T1000 (cell line): ENCODE results near the gene FRMPD2.
"Not testable (repeated sequence)": the region's sequence is repeated elsewhere in the genome, so short reads cannot be mapped to it uniquely, and the experiment has no call there.

Experiments
- DNase-seq: peaks from one replicate; lab custom pipeline; 2025; ENCODE audit warnings: mixed read lengths; lab: John Stamatoyannopoulos, UW

Gene FRMPD2

GRCh38 chr10:48197236-48197899 lies 77.1 kb downstream of the FRMPD2 start:
- no peak for DNase-seq

GRCh38 chr10:48195803-48196202 lies 78.7 kb downstream of the FRMPD2 start:
- DNase-seq, result no peak

- DNase-seq, result no peak
Measured at GRCh38 chr10:48194830-48195229, 79.7 kb downstream of the FRMPD2 start.

GRCh38 chr10:48193556-48193955 lies 80.9 kb downstream of the FRMPD2 start:
- no peak for DNase-seq

GRCh38 chr10:48192881-48193450 lies 81.5 kb downstream of the FRMPD2 start:
- DNase-seq, result no peak

GRCh38 chr10:48187713-48188485 lies 86.6 kb downstream of the FRMPD2 start:
- no peak for DNase-seq

GRCh38 chr10:48187126-48187525 lies 87.4 kb downstream of the FRMPD2 start:
- DNase-seq, result no peak

- not testable (repeated sequence) for DNase-seq
Measured at GRCh38 chr10:48186264-48186804, 88.2 kb downstream of the FRMPD2 start.

- no peak for DNase-seq
Measured at GRCh38 chr10:48184224-48184623, 90.3 kb downstream of the FRMPD2 start.

GRCh38 chr10:48172715-48173114 lies 101.8 kb downstream of the FRMPD2 start:
- DNase-seq, result not testable (repeated sequence)

GRCh38 chr10:48160670-48161069 lies 113.8 kb downstream of the FRMPD2 start:
- DNase-seq, result not testable (repeated sequence)

- DNase-seq, result not testable (repeated sequence)
Measured at GRCh38 chr10:48160163-48160562, 114.3 kb downstream of the FRMPD2 start.

GRCh38 chr10:48154211-48155140 lies 120.0 kb downstream of the FRMPD2 start:
- not testable (repeated sequence) for DNase-seq

- DNase-seq, result not testable (repeated sequence)
Measured at GRCh38 chr10:48147643-48148042, 126.9 kb downstream of the FRMPD2 start.

- not testable (repeated sequence) for DNase-seq
Measured at GRCh38 chr10:48143721-48144642, 130.5 kb downstream of the FRMPD2 start.

GRCh38 chr10:48140949-48141348 lies 133.5 kb downstream of the FRMPD2 start:
- not testable (repeated sequence) for DNase-seq

GRCh38 chr10:48139953-48140850 lies 134.3 kb downstream of the FRMPD2 start:
- DNase-seq, result not testable (repeated sequence)

- not testable (repeated sequence) for DNase-seq
Measured at GRCh38 chr10:48128954-48129353, 145.5 kb downstream of the FRMPD2 start.

- not testable (repeated sequence) for DNase-seq
Measured at GRCh38 chr10:48126251-48126650, 148.2 kb downstream of the FRMPD2 start.
